GM21717 (cell line): Measurements from ENCODE around the gene VPS33B.
A peak's percentile ranks its signal among the peaks of the same experiment; 100 is the strongest.

Experiments
- ATAC-seq: cut with Tn5 transposase; IDR thresholded peaks from one replicate; pipeline ENCODE4 v1.9.1; 2021; ENCODE audit warnings: mild to moderate bottlenecking, moderate library complexity; ENCODE audit not compliant: unreplicated experiment

Gene VPS33B

GRCh38 chr15:90986790-90987507, 35.4 kb downstream of the VPS33B start:
- ATAC-seq: peak; percentile 58

- peak; percentile 42 for ATAC-seq
These were observed 40.3 kb downstream of the VPS33B start for GRCh38 chr15:90982135-90982534.

- ATAC-seq: peak; percentile 79
These were observed 40.7 kb downstream of the VPS33B start for GRCh38 chr15:90981681-90982080.

GRCh38 chr15:90979582-90979981, 42.8 kb downstream of the VPS33B start:
- no peak for ATAC-seq

GRCh38 chr15:90974216-90974615, 48.2 kb downstream of the VPS33B start:
- ATAC-seq: no peak

- ATAC-seq: no peak
These were observed 50.3 kb downstream of the VPS33B start for GRCh38 chr15:90972133-90972532.

- no peak for ATAC-seq
These were observed 52.1 kb downstream of the VPS33B start for GRCh38 chr15:90970274-90970673.

GRCh38 chr15:90968434-90968833, 54.0 kb downstream of the VPS33B start:
- ATAC-seq: no peak

GRCh38 chr15:90967206-90967605, 55.2 kb downstream of the VPS33B start:
- no peak for ATAC-seq

- no peak for ATAC-seq
These were observed 56.1 kb downstream of the VPS33B start for GRCh38 chr15:90966262-90966661.

- no peak for ATAC-seq
These were observed 60.4 kb downstream of the VPS33B start for GRCh38 chr15:90962021-90962420.

GRCh38 chr15:90960298-90961091, 61.9 kb downstream of the VPS33B start:
- no peak for ATAC-seq

- no peak for ATAC-seq
These were observed 62.5 kb downstream of the VPS33B start for GRCh38 chr15:90959894-90960293.

GRCh38 chr15:90959028-90959595, 63.3 kb downstream of the VPS33B start:
- no peak for ATAC-seq

GRCh38 chr15:90957791-90958190, 64.6 kb downstream of the VPS33B start:
- no peak for ATAC-seq

- no peak for ATAC-seq
These were observed 65.2 kb downstream of the VPS33B start for GRCh38 chr15:90957031-90957790.

- ATAC-seq: no peak
These were observed 65.9 kb downstream of the VPS33B start for GRCh38 chr15:90956274-90957030.

- ATAC-seq: no peak
These were observed 66.6 kb downstream of the VPS33B start for GRCh38 chr15:90955624-90956273.

GRCh38 chr15:90954712-90955623, 67.4 kb downstream of the VPS33B start, which contains the start of gene RCCD1:
Gene RCCD1, plus strand, starts transcription at chr15:90954884. Its CDS starts 1,851 bp downstream, at chr15:90956735.
- ATAC-seq: peak; percentile 93
